MM.1S (cell line): ENCODE measurements around the gene FAM98A.

Source experiments
- EZH2 ChIP-seq: fragments of 300-600 bp; sonication (generic); optimal IDR thresholded peaks from 2 replicates; pipeline ENCODE3; 2017; ENCODE audit warnings: low read depth, mild to moderate bottlenecking, antibody characterized with exemption, low read length, mixed read lengths
- EZH2phosphoT487 ChIP-seq: fragments of 300-600 bp; sonication (generic); IDR thresholded peaks from 2 replicates; pipeline ENCODE4 v1.6.1; 2018; ENCODE audit warnings: antibody characterized with exemption, low read length
- TF ChIP-seq, protein P1 (sequence below): fragments of 300-600 bp; sonication (generic); IDR thresholded peaks from 2 replicates; pipeline ENCODE4 v1.5.1; 2016; ENCODE audit warnings: antibody characterized with exemption, low read length, mixed read lengths

DNA sequence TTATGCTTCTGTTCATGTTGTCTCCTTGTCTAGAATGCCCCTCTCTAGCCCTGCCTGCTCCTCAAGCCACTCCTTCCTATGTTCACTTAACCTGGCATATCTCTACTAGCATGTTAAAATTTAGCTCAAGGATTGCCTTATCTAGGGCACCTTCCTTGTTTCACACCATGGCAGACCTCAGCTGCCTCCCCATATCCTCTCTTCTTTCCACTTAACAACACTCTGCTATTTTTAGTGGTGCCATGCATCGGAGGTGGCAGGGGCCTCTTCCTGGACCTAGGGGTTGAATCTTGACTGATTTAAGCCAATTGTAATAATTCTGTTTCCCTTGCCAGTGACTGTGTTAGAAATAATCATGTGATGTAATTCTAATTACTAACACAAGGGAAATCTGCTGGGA, 36.9 kb upstream of the FAM98A start:
- TF ChIP-seq, protein P1, sequence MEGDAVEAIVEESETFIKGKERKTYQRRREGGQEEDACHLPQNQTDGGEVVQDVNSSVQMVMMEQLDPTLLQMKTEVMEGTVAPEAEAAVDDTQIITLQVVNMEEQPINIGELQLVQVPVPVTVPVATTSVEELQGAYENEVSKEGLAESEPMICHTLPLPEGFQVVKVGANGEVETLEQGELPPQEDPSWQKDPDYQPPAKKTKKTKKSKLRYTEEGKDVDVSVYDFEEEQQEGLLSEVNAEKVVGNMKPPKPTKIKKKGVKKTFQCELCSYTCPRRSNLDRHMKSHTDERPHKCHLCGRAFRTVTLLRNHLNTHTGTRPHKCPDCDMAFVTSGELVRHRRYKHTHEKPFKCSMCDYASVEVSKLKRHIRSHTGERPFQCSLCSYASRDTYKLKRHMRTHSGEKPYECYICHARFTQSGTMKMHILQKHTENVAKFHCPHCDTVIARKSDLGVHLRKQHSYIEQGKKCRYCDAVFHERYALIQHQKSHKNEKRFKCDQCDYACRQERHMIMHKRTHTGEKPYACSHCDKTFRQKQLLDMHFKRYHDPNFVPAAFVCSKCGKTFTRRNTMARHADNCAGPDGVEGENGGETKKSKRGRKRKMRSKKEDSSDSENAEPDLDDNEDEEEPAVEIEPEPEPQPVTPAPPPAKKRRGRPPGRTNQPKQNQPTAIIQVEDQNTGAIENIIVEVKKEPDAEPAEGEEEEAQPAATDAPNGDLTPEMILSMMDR = no peak
- TF ChIP-seq EZH2 (no peak), EZH2phosphoT487 (no peak)
